Stimulated activated CD4-positive, alpha-beta T cell treated with anti-CD3 and anti-CD28 coated beads, Interleukin-1b, Interleukin-23, amount 100 ng/mL, for 48 hours (primary cell): ENCODE measurements around the gene ELK3.

Source experiments
- DNase-seq: peaks from one replicate; pipeline ENCODE4 v3.0.0-alpha.2; 2020

ELK3 gene

DNA sequence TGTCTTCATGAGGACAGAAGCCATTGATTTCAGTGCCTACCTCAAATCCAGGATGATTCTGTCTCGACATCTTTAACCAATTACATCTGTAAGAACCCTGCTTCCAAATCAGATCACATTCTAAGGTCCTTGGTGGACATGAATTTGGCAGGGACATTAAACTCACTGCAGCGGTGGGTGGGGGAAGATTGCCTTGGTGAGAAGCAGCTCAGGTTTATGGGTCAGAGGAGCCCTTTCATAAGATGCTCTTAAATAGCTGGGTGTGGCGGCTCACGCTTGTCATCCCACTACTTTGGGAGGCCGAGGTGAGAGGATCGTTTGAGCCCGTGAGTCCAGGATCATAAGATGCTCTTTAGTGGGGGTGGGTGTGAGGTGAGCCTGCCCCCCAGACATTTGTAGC is 42.9 kb downstream of the ELK3 start:
- no peak for DNase-seq

GRCh38 chr12:96237465-96238077 is 43.4 kb downstream of the ELK3 start:
- DNase-seq: peak; percentile 58

GRCh38 chr12:96238336-96239047 is 44.3 kb downstream of the ELK3 start:
- no peak for DNase-seq

DNA sequence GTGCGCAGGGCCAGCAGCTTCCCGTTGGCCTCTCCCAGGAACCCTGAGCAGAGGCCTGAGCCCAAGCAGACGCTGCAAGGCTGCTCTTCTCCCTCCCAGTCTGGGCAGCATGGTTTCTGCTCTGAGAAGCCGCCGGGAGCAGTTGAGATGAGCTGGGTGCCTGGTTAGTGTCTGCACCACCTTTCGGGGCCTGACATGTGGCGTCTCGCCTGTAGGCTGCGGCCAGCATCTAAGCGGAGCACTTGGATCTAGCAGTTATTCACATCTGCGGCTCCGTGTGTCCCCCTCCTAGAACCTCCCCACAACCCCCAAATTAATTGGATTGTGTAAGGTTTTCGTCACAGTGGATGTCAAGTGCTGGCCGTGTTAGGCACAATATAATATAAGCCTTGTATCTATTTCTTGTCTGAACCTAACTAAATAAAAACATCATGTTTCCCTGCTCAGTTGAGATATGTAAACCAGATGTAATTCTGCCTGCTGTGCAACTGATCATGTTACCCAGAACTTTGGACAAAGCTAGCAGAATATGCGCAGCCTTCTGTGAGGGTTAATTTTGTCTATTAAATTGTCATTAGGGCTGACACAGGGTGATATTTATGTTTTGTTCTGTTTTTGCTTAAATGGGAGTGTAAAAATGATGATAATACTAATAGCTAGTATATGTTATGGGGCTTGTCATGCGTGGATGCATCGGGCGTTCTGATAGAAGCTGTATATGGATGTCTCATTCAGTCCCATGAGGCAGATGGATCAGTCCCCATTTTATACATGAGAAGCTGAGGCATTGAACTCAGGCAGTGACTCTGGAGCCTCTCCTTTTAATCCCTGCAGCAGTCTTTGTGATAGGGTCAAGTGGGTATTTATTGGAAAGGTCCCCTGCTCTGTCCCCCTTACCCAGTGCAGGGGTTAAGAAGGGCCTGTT is 45.8 kb downstream of the ELK3 start:
- no peak for DNase-seq

- DNase-seq: no peak
These were observed 46.5 kb downstream of the ELK3 start for GRCh38 chr12:96240656-96241055.

DNA sequence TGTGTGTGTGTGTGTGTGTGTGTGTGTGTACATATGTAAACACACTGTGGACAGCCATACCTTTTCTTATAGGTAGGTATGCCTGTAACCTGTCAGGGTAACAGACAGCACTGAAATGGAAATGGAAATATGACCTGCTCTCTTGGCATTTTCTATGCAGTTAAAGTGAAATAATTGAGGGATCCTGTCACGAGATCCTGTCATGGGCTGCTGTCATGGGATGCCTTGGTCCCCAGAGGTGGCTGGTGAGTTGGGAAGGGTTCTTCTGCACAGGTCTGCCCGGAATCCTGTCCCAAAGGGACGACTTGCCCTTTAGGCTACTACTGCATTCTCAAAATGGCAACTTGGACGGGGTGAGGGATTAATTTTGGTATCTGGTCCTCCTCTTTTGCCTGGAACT is 47.3 kb downstream of the ELK3 start:
- DNase-seq: no peak

- DNase-seq: peak; percentile 56
These were observed 47.7 kb downstream of the ELK3 start for GRCh38 chr12:96241846-96242256.

- DNase-seq: no peak
These were observed 48.4 kb downstream of the ELK3 start for GRCh38 chr12:96242597-96242996.

GRCh38 chr12:96244826-96245225 is 50.7 kb downstream of the ELK3 start:
- DNase-seq: no peak

- no peak for DNase-seq
These were observed 52.8 kb downstream of the ELK3 start for GRCh38 chr12:96246926-96247505.

GRCh38 chr12:96247563-96247962 is 53.4 kb downstream of the ELK3 start:
- DNase-seq: peak; percentile 22

GRCh38 chr12:96248136-96248931 is 54.2 kb downstream of the ELK3 start:
- no peak for DNase-seq

- no peak for DNase-seq
These were observed 55.3 kb downstream of the ELK3 start for GRCh38 chr12:96249196-96250118.

GRCh38 chr12:96250119-96250685 is 56.0 kb downstream of the ELK3 start:
- DNase-seq: no peak

- DNase-seq: no peak
These were observed 60.9 kb downstream of the ELK3 start for GRCh38 chr12:96255077-96255476.

GRCh38 chr12:96256672-96257361 is 62.6 kb downstream of the ELK3 start:
- no peak for DNase-seq

- no peak for DNase-seq
These were observed 63.5 kb downstream of the ELK3 start for GRCh38 chr12:96257550-96258103.

- no peak for DNase-seq
These were observed 64.2 kb downstream of the ELK3 start for GRCh38 chr12:96258104-96258961.

DNA sequence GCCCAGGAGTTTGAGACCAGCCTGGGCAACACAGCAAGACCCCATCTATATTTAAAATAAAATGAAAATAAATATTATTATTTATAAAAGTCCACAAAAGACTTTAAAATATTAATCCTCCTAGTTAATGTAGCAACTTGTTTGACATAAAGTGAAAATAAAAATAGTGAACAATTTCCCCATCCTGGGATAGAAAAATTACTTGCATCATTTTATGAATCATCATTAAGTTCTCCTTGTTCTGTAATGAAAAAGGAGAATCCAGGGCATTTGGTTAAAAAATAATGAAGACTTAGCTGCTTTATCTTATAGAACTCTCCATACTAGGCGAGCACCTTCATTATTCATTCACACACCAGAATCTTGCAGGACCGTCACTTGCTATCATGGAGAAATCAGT is 66.1 kb downstream of the ELK3 start:
- DNase-seq: no peak
